H7 (cell line): ENCODE measurements around the gene SRD5A1. TPM values are rescaled to one million over a fixed set of nuclear protein-coding genes. Genes with fewer than 3 reads are reported as not detected.

Source experiments
- DNase-seq: peaks from one replicate; pipeline ENCODE4 v3.0.0; 2012
- H3K27me3 ChIP-seq: 2 replicates; pipeline ENCODE4 v1.6.0; 2011; ENCODE audit warnings: mild to moderate bottlenecking, low read length; ENCODE audit not compliant: control insufficient read depth, insufficient read depth
- H3K36me3 ChIP-seq: replicated peaks from 2 replicates; pipeline ENCODE4 v1.5.1; 2011; ENCODE audit warnings: low read length; ENCODE audit not compliant: control insufficient read depth, insufficient read depth
- H3K4me3 ChIP-seq: 2 replicates; pipeline ENCODE4 v1.5.1; 2011; ENCODE audit warnings: low read depth, mild to moderate bottlenecking, control low read depth, low read length, moderate library complexity; ENCODE audit not compliant: insufficient read depth
- total RNA-seq: library from RNA; depleted of rRNA; stranded (reverse); fragments of >200 nt; shearing (Covaris generic); gene quantifications from 2 replicates; pipeline ENCODE4 v1.2.3, GENCODE V29; 2014

Gene SRD5A1
- total RNA-seq, 1 experiment from 2014 or later = 17.1 TPM

- Histone ChIP-seq H3K4me3 (no peak overlapping the region), H3K36me3 (peaks cover 21% of the 10 kb centered on the region), H3K27me3 (no peaks in the 10 kb centered on the region)
- no peak for DNase-seq
Measured at GRCh38 chr5:6596388-6596787, 36.9 kb upstream of the SRD5A1 start.

GRCh38 chr5:6597557-6597956 lies 35.7 kb upstream of the SRD5A1 start:
- H3K4me3 ChIP-seq = no peak overlapping the region
- H3K27me3 ChIP-seq = no peaks in the 10 kb centered on the region
- DNase-seq = no peak
- peaks cover 32% of the 10 kb centered on the region for H3K36me3 ChIP-seq

- DNase-seq = no peak
- H3K36me3 ChIP-seq = peaks cover 33% of the 10 kb centered on the region
- H3K4me3 ChIP-seq = no peak overlapping the region
- no peaks in the 10 kb centered on the region for H3K27me3 ChIP-seq
Measured at GRCh38 chr5:6598351-6598900, 34.8 kb upstream of the SRD5A1 start.

GRCh38 chr5:6599739-6600138 lies 33.5 kb upstream of the SRD5A1 start:
- no peaks in the 10 kb centered on the region for H3K27me3 ChIP-seq
- H3K36me3 ChIP-seq = peaks cover 43% of the 10 kb centered on the region
- H3K4me3 ChIP-seq = no peak overlapping the region
- DNase-seq = no peak

- peak; percentile 24 for DNase-seq
- peaks cover 51% of the 10 kb centered on the region for H3K36me3 ChIP-seq
- H3K4me3 ChIP-seq = no peak overlapping the region
- H3K27me3 ChIP-seq = no peaks in the 10 kb centered on the region
Measured at GRCh38 chr5:6601271-6601670, 32.0 kb upstream of the SRD5A1 start.

- Histone ChIP-seq H3K27me3 (no peaks in the 10 kb centered on the region), H3K4me3 (no peak overlapping the region), H3K36me3 (peaks cover 51% of the 10 kb centered on the region)
- DNase-seq = no peak
Measured at GRCh38 chr5:6601816-6602215, 31.4 kb upstream of the SRD5A1 start.

- no peaks in the 10 kb centered on the region for H3K27me3 ChIP-seq
- H3K36me3 ChIP-seq = peaks cover 53% of the 10 kb centered on the region
- no peak for DNase-seq
- no peak overlapping the region for H3K4me3 ChIP-seq
Measured at GRCh38 chr5:6602441-6602840, 30.8 kb upstream of the SRD5A1 start.

GRCh38 chr5:6603643-6604042 lies 29.6 kb upstream of the SRD5A1 start:
- H3K27me3 ChIP-seq = no peaks in the 10 kb centered on the region
- no peak overlapping the region for H3K4me3 ChIP-seq
- no peak for DNase-seq
- peaks cover 55% of the 10 kb centered on the region for H3K36me3 ChIP-seq

- peaks cover 57% of the 10 kb centered on the region for H3K36me3 ChIP-seq
- DNase-seq = no peak
- H3K27me3 ChIP-seq = no peaks in the 10 kb centered on the region
- no peak overlapping the region for H3K4me3 ChIP-seq
Measured at GRCh38 chr5:6604341-6604740, 28.9 kb upstream of the SRD5A1 start.

GRCh38 chr5:6604946-6605345 lies 28.3 kb upstream of the SRD5A1 start:
- H3K36me3 ChIP-seq = peaks cover 54% of the 10 kb centered on the region
- H3K4me3 ChIP-seq = no peak overlapping the region
- DNase-seq = peak; percentile 39
- H3K27me3 ChIP-seq = no peaks in the 10 kb centered on the region

GRCh38 chr5:6606884-6607558 lies 26.2 kb upstream of the SRD5A1 start:
- H3K4me3 ChIP-seq = no peak overlapping the region
- H3K27me3 ChIP-seq = no peaks in the 10 kb centered on the region
- DNase-seq = no peak
- peaks cover 56% of the 10 kb centered on the region for H3K36me3 ChIP-seq

GRCh38 chr5:6607559-6607936 lies 25.7 kb upstream of the SRD5A1 start:
- H3K27me3 ChIP-seq = no peaks in the 10 kb centered on the region
- no peak for DNase-seq
- peaks cover 54% of the 10 kb centered on the region for H3K36me3 ChIP-seq
- no peak overlapping the region for H3K4me3 ChIP-seq

GRCh38 chr5:6608016-6608415 lies 25.2 kb upstream of the SRD5A1 start:
- DNase-seq = no peak
- H3K27me3 ChIP-seq = no peaks in the 10 kb centered on the region
- no peak overlapping the region for H3K4me3 ChIP-seq
- peaks cover 56% of the 10 kb centered on the region for H3K36me3 ChIP-seq

GRCh38 chr5:6611334-6612256 lies 21.6 kb upstream of the SRD5A1 start:
- Histone ChIP-seq H3K4me3 (no peak overlapping the region), H3K36me3 (peaks cover 56% of the 10 kb centered on the region), H3K27me3 (no peaks in the 10 kb centered on the region)
- DNase-seq = no peak
